ENCODE results near the gene DRD1. TPM values are rescaled to one million over a fixed set of nuclear protein-coding genes. Genes with fewer than 3 reads are reported as not detected.

The DRD1 gene
- total and polyA plus RNA-seq, 2 of the 4 experiments (the other 2 are of a cell fraction) = 0.18 to 0.19 TPM

GRCh38 chr5:175452166-175452565 is 8.2 kb upstream of the DRD1 start:
- no peak overlapping the region for H3K14ac ChIP-seq (replicated peaks; ENCODE audit: low read depth, low read length)
- H2AK5ac ChIP-seq (ENCODE audit: low read depth, low read length) = no peak overlapping the region
- H3K27me3 ChIP-seq (ENCODE audit: control insufficient read depth, insufficient read depth, low read length) = peaks cover 18% of the 10 kb centered on the region
- no peak overlapping the region for H3K27ac ChIP-seq (ENCODE audit: insufficient read depth, low read length)
- H2AK9ac ChIP-seq (replicated peaks; ENCODE audit: low read depth, low read length, poor library complexity) = no peak overlapping the region
- H3K79me1 ChIP-seq (ENCODE audit: low read depth in 1 of 2, low read length in 2 of 2) = no peaks in the 10 kb centered on the region
- H3K9me1 ChIP-seq (ENCODE audit: insufficient read depth, low read length) = no peaks in the 10 kb centered on the region
- H4K20me1 ChIP-seq (ENCODE audit: insufficient read depth, low read length) = no peaks in the 10 kb centered on the region
- no peak overlapping the region for H2BK15ac ChIP-seq (ENCODE audit: low read depth, low read length)
- H2BK20ac ChIP-seq (ENCODE audit: low read depth, low read length) = no peak overlapping the region
- H4K8ac ChIP-seq (ENCODE audit: low read depth in 2 of 2, low read length in 2 of 2) = no peak overlapping the region
- CTCF ChIA-PET = no interaction called here
- H3K4me2 ChIP-seq (ENCODE audit: low read depth, low read length) = no peak overlapping the region
- dilution Hi-C loops (cut with HindIII; ENCODE audit: low sequenced_read_pairs, unreplicated experiment) (no loop called here), intact Hi-C loops (cut with micrococcal nuclease) (no loop called here), in situ Hi-C loops (cut with MboI; ENCODE audit: low sequenced_read_pairs) (no loop called here)
- no peak overlapping the region for H3K56ac ChIP-seq (ENCODE audit: extremely low read depth, insufficient read depth, low read length)
- H4K91ac ChIP-seq (ENCODE audit: insufficient read depth, low read depth, low read length) = no peak overlapping the region
- H3K36me3 ChIP-seq (ENCODE audit: control insufficient read depth, insufficient read depth, low read length) = no peaks in the 10 kb centered on the region
- no peak overlapping the region for H2BK5ac ChIP-seq (ENCODE audit: low read depth, low read length, poor library complexity, severe bottlenecking)
- H3K4me3 ChIP-seq (ENCODE audit: insufficient read depth, low read depth, low read length) = no peak overlapping the region
- no peaks in the 10 kb centered on the region for H3K9me3 ChIP-seq (ENCODE audit: control insufficient read depth, insufficient read depth, low read length)
- BruUV-seq (replicated peaks) = no TSS peak
- no peaks in the 10 kb centered on the region for H3K4me1 ChIP-seq (ENCODE audit: control insufficient read depth, insufficient read depth, low read length)
- no peak overlapping the region for H3K18ac ChIP-seq (ENCODE audit: low read depth, low read length)
- no peak overlapping the region for H2AFZ ChIP-seq (replicated peaks; ENCODE audit: low read length, poor library complexity)
- no peak overlapping the region for H4K5ac ChIP-seq (ENCODE audit: low read depth, low read length)
- ATAC-seq (ENCODE audit: low read depth) = no peak
- no peak overlapping the region for H2BK120ac ChIP-seq (ENCODE audit: low read depth, low read length)
- H3K4ac ChIP-seq (ENCODE audit: low read depth, low read length) = no peak overlapping the region
- DNase-seq = no peak
- no peak overlapping the region for H3K9ac ChIP-seq (ENCODE audit: low read depth, low read length)
- POLR2A ChIA-PET (ENCODE audit: unreplicated experiment) = no interaction called here
- TF ChIP-seq MAFK (IDR thresholded peaks at IDR 0.05; ENCODE audit: low read depth, low read length) (no peak), CTCF (conservative IDR thresholded peaks at IDR 0.05; ENCODE audit: low read depth, low read length) (no peak), NFE2L2 (IDR thresholded peaks at IDR 0.05; ENCODE audit: low read depth, low read length) (no peak), CHD1 (IDR thresholded peaks at IDR 0.05; ENCODE audit: low read depth, low read length) (no peak), BHLHE40 (IDR thresholded peaks at IDR 0.05; ENCODE audit: low read depth, low read length) (no peak), MAZ (IDR thresholded peaks at IDR 0.05; ENCODE audit: borderline replicate concordance, low read depth, low read length) (no peak), CEBPB (IDR thresholded peaks at IDR 0.05; ENCODE audit: low read depth, low read length) (no peak), FOS (IDR thresholded peaks at IDR 0.05; ENCODE audit: low read depth, low read length) (no peak)
- TF ChIP-seq, protein P1, sequence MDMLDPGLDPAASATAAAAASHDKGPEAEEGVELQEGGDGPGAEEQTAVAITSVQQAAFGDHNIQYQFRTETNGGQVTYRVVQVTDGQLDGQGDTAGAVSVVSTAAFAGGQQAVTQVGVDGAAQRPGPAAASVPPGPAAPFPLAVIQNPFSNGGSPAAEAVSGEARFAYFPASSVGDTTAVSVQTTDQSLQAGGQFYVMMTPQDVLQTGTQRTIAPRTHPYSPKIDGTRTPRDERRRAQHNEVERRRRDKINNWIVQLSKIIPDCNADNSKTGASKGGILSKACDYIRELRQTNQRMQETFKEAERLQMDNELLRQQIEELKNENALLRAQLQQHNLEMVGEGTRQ (IDR thresholded peaks at IDR 0.05; ENCODE audit: low read depth, low read length) = no peak
- TF ChIP-seq, protein P2, sequence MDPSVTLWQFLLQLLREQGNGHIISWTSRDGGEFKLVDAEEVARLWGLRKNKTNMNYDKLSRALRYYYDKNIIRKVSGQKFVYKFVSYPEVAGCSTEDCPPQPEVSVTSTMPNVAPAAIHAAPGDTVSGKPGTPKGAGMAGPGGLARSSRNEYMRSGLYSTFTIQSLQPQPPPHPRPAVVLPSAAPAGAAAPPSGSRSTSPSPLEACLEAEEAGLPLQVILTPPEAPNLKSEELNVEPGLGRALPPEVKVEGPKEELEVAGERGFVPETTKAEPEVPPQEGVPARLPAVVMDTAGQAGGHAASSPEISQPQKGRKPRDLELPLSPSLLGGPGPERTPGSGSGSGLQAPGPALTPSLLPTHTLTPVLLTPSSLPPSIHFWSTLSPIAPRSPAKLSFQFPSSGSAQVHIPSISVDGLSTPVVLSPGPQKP (IDR thresholded peaks at IDR 0.05; ENCODE audit: borderline replicate concordance, low read depth, low read length) = no peak
- no peak overlapping the region for H3K23ac ChIP-seq (ENCODE audit: low read depth, low read length)
- WGBS, 2 experiments (ENCODE audit: extremely low coverage in 2 of 2, insufficient read length in 1 of 2) = no CpG with 5 or more reads among the region's 2 CpGs

Data from IMR-90 (cell line).